NCI-H146 treated with DMSO at 0.1 percent for 48 hours (cell line): ENCODE measurements around the gene HAX1.
"Not testable (repeated sequence)": the region's sequence is repeated elsewhere in the genome, so short reads cannot be mapped to it uniquely, and the experiment has no call there.

Experiments
- DNase-seq: peaks from one replicate; lab custom pipeline; 2025; ENCODE audit not compliant: unreplicated experiment; lab: John Stamatoyannopoulos, UW

Gene HAX1

DNA sequence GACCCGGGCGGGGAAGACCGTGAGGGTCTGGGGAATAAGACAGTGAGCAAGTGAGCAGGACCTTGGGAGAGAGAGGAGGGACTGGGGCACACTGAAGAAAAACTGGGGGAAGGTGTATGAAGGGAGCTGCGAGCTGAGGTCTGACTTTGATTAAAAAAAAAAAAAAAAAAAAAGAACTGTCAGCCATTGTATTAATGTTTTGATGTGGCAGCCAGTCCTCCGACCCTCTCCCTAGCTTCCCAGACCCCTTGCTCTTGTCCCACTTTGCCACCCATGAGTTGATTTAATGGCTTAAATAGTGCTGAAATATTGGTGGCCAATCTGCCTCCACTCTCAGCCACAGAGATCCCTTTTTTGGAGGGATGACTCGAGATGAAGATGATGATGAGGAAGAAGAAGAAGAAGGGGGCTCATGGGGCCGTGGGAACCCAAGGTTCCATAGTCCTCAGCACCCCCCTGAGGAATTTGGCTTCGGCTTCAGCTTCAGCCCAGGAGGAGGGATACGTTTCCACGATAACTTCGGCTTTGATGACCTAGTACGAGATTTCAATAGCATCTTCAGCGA lies 652 bp downstream of the HAX1 start:
- DNase-seq, result no peak

- DNase-seq, result no peak
Observed at GRCh38 chr1:154276797-154277196, 4.4 kb downstream of the HAX1 start.

DNA sequence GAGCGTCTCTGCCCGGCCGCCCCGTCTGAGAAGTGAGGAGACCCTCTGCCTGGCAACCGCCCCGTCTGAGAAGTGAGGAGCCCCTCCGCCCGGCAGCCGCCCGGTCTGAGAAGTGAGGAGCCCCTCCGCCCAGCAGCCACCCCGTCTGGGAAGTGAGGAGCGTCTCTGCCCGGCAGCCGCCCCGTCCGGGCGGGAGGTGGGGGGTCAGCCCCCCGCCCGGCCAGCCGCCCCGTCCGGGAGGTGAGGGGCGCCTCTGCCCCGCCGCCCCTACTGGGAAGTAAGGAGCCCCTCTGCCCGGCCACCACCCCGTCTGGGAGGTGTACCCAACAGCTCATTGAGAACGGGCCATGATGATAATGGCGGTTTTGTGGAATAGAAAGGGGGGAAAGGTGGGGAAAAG lies 15.2 kb downstream of the HAX1 start:
- DNase-seq, result not testable (repeated sequence)

DNA sequence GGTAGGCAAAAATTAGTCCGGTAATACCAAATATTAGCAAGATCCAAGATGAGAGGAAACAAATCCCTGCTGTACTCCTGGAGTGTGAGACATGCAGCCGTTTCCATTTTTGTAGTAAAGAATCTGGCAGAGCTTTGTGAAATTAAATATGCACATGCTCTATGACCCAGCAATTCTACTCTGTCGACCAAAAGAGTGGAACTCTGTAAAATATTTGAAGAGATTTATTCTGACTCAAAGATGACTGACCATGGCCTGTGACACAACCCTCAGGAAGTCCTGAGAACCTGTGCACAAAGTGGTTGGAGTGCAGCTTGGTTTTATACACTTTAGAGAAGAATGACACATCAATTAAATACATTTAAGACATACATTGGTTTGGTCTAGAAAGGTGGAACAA lies 16.2 kb downstream of the HAX1 start:
- DNase-seq, result no peak

DNA sequence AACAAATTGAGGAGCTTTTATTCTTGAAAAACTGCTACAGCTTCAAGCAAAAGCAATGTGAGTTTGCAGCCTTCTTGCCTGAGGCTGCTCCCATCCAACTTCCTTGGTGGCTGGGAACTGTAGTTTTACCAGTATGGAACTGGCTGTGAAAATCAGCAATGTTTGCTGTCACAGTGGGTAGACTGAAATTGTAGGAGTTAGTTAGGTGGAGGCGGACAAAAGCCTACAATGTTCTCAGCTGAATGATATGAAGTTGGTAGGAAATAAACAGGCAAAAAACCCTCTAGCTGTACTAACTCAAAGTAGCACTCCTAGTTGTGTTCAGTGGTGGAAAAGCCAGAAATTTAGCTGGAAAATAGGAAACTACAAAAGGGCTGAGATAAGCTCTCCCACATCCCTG lies 18.5 kb downstream of the HAX1 start:
- no peak for DNase-seq

DNA sequence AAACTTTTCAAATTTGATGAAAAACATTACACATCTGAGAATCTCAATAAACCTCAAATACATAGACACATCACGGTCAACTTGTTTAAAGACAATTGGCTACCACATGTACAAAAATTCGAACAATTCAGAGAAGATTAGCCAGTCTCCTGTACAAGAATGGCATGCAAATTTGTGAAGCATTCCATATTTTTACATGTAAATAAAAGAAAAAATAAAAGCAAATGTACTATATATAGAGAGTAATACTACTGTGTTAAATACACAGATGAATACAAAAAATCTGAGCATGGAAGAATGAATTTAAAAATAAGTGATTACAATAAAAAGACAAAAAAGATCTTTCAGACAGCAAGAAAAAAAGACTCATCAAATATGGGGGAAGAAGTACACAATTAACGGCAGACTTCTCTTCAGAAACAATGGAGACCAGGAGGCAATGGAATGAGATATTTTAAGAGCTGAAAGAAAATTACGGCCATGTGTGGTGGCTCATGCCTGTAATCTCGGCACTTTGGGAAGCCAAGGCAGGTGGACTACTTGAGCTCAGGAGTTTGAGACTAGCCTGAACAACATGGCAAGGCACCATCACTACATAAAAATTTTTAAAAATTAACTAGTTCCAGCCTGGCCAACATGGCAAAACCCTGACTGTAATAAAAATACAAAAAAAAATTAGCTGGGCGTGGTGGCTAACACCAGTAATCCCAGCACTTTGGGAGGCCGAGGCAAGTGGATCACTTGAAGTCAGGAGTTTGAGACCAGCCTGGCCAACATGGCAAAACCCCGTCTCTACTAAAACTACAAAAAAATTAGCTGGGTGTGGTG lies 23.2 kb downstream of the HAX1 start:
- no peak for DNase-seq

- DNase-seq, result no peak
Observed at GRCh38 chr1:154301582-154301981, 29.2 kb downstream of the HAX1 start.

DNA sequence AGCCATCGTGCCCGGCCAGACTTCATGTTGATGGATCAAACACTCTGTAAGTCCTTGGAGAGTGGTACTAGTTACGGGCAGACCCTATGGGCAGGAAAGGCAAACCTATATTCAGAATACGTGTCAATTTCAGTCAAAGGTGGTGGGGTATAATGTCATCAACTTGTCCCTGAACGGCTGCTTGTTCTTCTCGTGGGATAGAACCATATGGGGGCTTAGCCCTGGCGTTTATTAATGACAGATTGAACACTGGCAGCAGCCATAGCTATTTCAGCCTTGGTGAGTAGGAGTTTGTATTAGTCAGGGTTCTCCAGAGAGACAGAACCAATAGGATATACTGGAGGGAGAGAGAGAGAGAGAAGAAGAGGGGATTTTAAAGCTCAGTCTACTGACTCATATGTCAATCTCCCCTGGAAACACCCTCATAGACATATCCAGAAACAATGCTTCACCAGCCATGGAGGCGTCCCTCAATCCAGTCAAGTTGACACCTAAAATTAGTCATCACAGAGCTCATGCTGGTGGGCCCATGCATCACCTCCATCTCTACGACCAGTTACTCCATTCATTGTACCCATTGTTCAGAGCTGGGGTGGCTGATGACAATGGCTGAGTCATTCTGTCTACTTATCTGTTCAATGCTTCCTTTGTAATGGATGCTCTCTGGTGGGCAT lies 32.4 kb downstream of the HAX1 start:
- DNase-seq, result no peak

DNA sequence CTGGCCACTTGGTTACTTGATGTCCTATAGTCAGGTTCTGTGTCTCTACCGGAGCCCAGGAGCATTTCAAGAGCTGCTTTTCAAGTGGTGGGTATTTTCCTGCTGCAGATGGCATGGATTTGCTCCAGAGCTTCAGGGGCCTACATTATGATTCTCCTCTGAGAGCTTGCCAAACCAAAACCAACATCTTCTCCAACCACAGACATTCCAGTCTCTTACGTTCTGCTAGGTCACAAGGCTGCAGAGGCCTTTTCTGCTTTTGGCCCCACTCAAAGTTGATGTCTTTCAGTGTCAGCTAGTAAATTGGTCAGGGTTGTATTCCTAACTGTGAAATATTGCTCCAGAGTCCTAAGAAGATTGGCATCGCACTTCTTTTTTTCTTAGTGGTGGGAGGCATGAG lies 33.7 kb downstream of the HAX1 start:
- DNase-seq, result no peak

DNA sequence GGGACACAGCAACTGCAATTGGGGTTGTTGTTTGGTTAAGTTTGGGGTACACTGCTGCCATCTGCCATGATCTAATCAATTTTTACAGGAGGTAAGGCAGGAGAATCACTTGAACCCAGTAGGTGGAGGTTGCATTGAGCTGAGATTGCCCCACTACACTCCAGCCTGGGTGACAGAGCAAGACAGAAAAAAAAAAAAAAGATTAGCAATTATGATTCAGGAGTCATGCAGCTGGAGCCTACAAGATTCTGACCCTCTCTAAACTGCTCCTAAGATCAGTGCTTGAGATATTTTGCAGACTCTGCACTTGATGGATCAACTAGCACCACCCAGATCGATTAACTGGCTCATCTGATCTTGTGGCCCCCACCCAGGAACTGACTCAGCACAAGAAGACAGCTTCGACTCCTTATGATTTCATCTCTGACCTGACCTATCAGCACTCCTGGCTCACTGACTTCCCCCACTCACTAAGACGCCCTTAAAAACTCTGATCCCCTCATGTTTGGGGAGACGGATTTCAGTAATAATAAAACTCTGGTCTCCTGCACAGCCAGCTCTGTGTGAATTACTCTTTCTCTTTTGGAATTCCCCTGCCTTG lies 35.3 kb downstream of the HAX1 start:
- DNase-seq, result not testable (repeated sequence)

GRCh38 chr1:154309136-154309535 lies 36.7 kb downstream of the HAX1 start:
- DNase-seq, result not testable (repeated sequence)

- DNase-seq, result not testable (repeated sequence)
Observed at GRCh38 chr1:154312229-154313065, 40.0 kb downstream of the HAX1 start.

- DNase-seq, result no peak
Observed at GRCh38 chr1:154313066-154313356, 40.6 kb downstream of the HAX1 start.

GRCh38 chr1:154314226-154314625 lies 41.8 kb downstream of the HAX1 start:
- DNase-seq, result not testable (repeated sequence)

DNA sequence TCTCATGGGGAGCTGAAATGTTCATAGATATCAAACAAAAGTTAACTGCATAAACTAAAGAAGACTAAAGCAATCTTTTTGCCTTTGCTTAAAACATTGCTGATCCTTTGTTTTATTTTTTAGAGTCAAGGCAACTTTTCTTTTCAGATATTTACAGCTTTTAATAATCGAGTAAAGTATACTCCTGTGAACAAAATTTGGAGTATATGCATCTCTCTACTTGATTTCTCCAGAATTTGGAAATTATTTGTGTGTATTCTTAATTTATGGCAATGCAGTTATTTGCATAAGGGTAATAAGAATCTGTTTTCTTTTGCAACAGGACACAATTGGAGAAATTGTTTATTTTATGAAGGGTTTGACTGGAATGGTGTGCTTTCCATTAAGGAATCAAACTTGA lies 44.3 kb downstream of the HAX1 start:
- DNase-seq, result no peak

DNA sequence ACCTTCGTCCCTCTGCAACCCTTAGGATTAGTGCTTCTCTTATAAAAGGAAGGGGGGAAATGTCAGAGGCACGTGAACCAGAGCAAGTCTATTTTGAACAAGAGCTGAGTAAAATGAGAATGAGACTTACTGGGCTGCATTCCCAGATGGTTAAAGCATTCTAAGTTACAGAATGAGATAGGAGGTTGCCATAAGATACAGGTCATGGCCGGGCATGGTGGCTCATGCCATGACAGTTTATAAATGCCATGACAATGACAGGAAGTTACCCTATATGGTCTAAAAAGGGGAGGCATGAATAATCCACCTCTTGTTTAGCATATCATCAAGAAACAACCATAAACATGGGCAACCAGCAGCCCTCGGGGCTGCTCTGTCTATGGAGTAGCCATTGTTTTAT lies 46.0 kb downstream of the HAX1 start:
- no peak for DNase-seq

GRCh38 chr1:154320882-154321608 lies 48.6 kb downstream of the HAX1 start, which contains the start of gene AQP10:
TSS of gene AQP10 (plus strand) at chr1:154321093. CDS start at chr1:154321156, 63 bp downstream.
- DNase-seq, result no peak

DNA sequence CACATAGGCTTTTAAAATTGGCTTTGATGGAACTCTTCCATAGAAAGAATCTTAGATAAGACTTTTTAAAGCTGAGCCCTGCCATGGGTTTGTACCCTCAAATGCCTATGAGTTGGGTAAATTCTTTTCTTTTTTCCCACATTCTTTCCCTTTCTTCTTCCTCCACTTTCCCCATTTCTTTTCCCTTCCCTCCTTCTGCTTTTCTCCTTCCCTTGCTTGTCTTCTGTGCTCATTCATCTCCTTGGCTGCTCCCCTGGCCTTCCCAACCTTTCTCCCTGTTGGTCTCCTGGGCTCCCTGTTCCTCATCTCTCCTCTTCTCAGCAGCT lies 49.1 kb downstream of the HAX1 start:
- not testable (repeated sequence) for DNase-seq

GRCh38 chr1:154323493-154323892 lies 51.1 kb downstream of the HAX1 start:
- DNase-seq, result no peak

DNA sequence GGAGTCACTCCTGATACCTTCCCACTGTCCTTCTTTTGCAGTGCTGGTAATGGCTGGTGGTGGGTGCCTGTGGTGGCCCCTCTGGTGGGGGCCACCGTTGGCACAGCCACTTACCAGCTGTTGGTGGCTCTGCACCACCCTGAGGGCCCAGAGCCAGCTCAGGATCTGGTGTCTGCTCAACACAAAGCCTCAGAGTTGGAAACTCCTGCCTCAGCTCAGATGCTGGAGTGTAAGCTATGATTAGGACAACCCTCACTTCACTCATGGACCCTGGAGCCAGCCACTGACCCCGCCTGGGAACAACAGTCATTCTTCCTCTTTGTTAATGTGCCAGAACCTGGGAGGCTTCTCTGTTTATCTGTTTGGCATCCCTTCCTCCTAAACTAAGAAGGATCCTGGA lies 51.8 kb downstream of the HAX1 start:
- no peak for DNase-seq
